ENCODE data around the gene PRKX. TPM values are rescaled to one million over a fixed set of nuclear protein-coding genes. Genes with fewer than 3 reads are reported as not detected.

Gene PRKX
- total RNA-seq = 8.1 and 17.5 TPM in 2 replicates

GRCh38 chrX:3713225-3713936 is at the start of gene PRKX:
Gene PRKX (minus strand): TSS chrX:3713649. CDS start chrX:3713253, 396 bp downstream.

Data from myometrial cell (primary cell).